CD4-positive, alpha-beta T cell treated with Interleukin-15 for 4 hours (primary cell): ENCODE results near the gene TMEFF2.

Experiments
- DNase-seq: peaks from one replicate; pipeline ENCODE4 v3.0.0-alpha.2; 2020; ENCODE audit warnings: low spot score

The TMEFF2 gene

GRCh38 chr2:191899410-191899809 lies 295.3 kb downstream of the TMEFF2 start:
- no peak for DNase-seq
